A673 (cell line): ENCODE measurements around the gene CHCHD3. TPM values are rescaled to one million over a fixed set of nuclear protein-coding genes. Genes with fewer than 3 reads are reported as not detected.

Experiments
- BruUV-seq: library from RNA; stranded (reverse); fragments of 400-500 nt; replicated peaks from 2 replicates; lab custom pipeline; 2021; lab: Mats Ljungman, UMichigan
- CTCF ChIA-PET: fragments of 300-600 bp; sonication (Branson Sonifier 250); formaldehyde crosslinking; loops from one replicate; lab custom pipeline; 2022; ENCODE audit warnings: antibody characterized with exemption; lab: Charles Lee
- POLR2A ChIA-PET: fragments of 300-600 bp; sonication (Branson Sonifier 250); formaldehyde crosslinking; loops from one replicate; lab custom pipeline; 2022; ENCODE audit warnings: antibody characterized with exemption; ENCODE audit not compliant: low non-redundant PET; lab: Charles Lee
- DNase-seq: peaks from one replicate; pipeline ENCODE4 v3.0.0-alpha.2; 2015; ENCODE audit warnings: low spot score
- H3K27ac ChIP-seq: fragments of 200-600 bp; sonication (generic); 2 replicates; pipeline ENCODE4 v1.5.1; 2016; ENCODE audit warnings: mixed run types, low read depth, mild to moderate bottlenecking, mixed read lengths, antibody characterized with exemption, low read length; ENCODE audit not compliant: poor library complexity, severe bottlenecking
- H3K27me3 ChIP-seq: fragments of 200-600 bp; sonication (generic); replicated peaks from 2 replicates; pipeline ENCODE4 v1.6.1; 2017; ENCODE audit warnings: mixed run types, low read depth, mild to moderate bottlenecking, mixed read lengths, antibody characterized with exemption, low read length; ENCODE audit not compliant: insufficient read depth, poor library complexity
- H3K36me3 ChIP-seq: fragments of 200-600 bp; sonication (generic); 2 replicates; pipeline ENCODE4 v1.6.1; 2016; ENCODE audit warnings: mixed run types, mild to moderate bottlenecking, mixed read lengths, antibody characterized with exemption, low read length; ENCODE audit not compliant: insufficient read depth, poor library complexity, severe bottlenecking
- H3K4me1 ChIP-seq: fragments of 200-600 bp; sonication (generic); 2 replicates; pipeline ENCODE4 v1.6.1; 2017; ENCODE audit warnings: mixed run types, mild to moderate bottlenecking, mixed read lengths, antibody characterized with exemption, low read length; ENCODE audit not compliant: insufficient read depth, poor library complexity, severe bottlenecking
- H3K4me3 ChIP-seq: fragments of 200-600 bp; sonication (generic); 2 replicates; pipeline ENCODE4 v1.5.1; 2016; ENCODE audit warnings: low read depth, mixed run types, mild to moderate bottlenecking, mixed read lengths, low read length; ENCODE audit not compliant: poor library complexity, severe bottlenecking
- H3K9me3 ChIP-seq: fragments of 200-600 bp; sonication (generic); 2 replicates; pipeline ENCODE4 v1.6.1; 2016; ENCODE audit warnings: mixed run types, low read depth, mild to moderate bottlenecking, mixed read lengths, antibody characterized with exemption, low read length; ENCODE audit not compliant: poor library complexity, severe bottlenecking
- EZH2 ChIP-seq: fragments of 200-600 bp; sonication (generic); IDR thresholded peaks from 2 replicates; pipeline ENCODE4 v1.6.1; 2017; ENCODE audit warnings: borderline replicate concordance, low read depth, mild to moderate bottlenecking, mixed read lengths, antibody characterized with exemption, low read length; ENCODE audit not compliant: poor library complexity, severe bottlenecking
- intact Hi-C: fragments of 100-400 bp; cut with micrococcal nuclease; formaldehyde crosslinking; loops from one replicate; pipeline ENCODE4 v1.10.0; 2022; ENCODE audit not compliant: unreplicated experiment
- total RNA-seq: library from RNA; stranded (reverse); gene quantifications from 2 replicates; pipeline ENCODE4 v1.2.3, GENCODE V29; 2021
- TF ChIP-seq, protein P1 (sequence below): fragments of 300-800, 200-600 bp; sonication (generic); conservative IDR thresholded peaks from 2 replicates; pipeline ENCODE4 v1.5.1; 2017; ENCODE audit warnings: low read depth, mild to moderate bottlenecking, antibody characterized with exemption, low read length, moderate library complexity, mixed read lengths

The CHCHD3 gene
- total RNA-seq, 1 experiment from 2014 or later = 128 TPM

DNA sequence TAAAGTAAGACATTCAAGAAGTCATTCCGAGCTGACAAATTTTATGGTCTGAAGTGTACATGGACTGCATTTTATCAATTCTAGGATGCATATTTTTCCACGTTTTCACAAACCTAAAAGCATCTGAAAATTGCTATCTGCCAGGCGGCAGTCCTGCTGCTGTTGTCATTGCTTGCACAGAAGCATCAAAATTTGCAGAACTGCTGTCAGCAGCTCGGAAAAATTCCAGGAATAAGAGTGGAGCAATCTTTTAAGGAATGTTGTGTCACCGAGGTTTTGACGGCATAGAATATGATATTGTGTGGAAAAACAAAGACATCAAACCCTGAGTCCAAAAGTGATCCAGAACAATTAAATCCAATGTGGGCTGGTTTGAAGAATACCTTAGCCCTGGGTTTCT is 61.4 kb downstream of the CHCHD3 start:
- H3K36me3 ChIP-seq = no peaks in the 10 kb centered on the region
- CTCF ChIA-PET = no interaction called here
- H3K4me1 ChIP-seq = peaks cover 23% of the 10 kb centered on the region
- BruUV-seq = no TSS peak
- intact Hi-C loops = no loop called here
- H3K4me3 ChIP-seq = no peak overlapping the region
- H3K27ac ChIP-seq = no peak overlapping the region
- H3K9me3 ChIP-seq = no peaks in the 10 kb centered on the region
- POLR2A ChIA-PET = interaction anchor here (1.2 kb wide), 1 partner anchor 10 kb away, joined by 11 read pairs; no protein-coding TSS in a partner anchor
- no peak for DNase-seq
- H3K27me3 ChIP-seq = no peaks in the 10 kb centered on the region
- no peak for TF ChIP-seq EZH2
- TF ChIP-seq, protein P1, sequence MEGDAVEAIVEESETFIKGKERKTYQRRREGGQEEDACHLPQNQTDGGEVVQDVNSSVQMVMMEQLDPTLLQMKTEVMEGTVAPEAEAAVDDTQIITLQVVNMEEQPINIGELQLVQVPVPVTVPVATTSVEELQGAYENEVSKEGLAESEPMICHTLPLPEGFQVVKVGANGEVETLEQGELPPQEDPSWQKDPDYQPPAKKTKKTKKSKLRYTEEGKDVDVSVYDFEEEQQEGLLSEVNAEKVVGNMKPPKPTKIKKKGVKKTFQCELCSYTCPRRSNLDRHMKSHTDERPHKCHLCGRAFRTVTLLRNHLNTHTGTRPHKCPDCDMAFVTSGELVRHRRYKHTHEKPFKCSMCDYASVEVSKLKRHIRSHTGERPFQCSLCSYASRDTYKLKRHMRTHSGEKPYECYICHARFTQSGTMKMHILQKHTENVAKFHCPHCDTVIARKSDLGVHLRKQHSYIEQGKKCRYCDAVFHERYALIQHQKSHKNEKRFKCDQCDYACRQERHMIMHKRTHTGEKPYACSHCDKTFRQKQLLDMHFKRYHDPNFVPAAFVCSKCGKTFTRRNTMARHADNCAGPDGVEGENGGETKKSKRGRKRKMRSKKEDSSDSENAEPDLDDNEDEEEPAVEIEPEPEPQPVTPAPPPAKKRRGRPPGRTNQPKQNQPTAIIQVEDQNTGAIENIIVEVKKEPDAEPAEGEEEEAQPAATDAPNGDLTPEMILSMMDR = no peak

DNA sequence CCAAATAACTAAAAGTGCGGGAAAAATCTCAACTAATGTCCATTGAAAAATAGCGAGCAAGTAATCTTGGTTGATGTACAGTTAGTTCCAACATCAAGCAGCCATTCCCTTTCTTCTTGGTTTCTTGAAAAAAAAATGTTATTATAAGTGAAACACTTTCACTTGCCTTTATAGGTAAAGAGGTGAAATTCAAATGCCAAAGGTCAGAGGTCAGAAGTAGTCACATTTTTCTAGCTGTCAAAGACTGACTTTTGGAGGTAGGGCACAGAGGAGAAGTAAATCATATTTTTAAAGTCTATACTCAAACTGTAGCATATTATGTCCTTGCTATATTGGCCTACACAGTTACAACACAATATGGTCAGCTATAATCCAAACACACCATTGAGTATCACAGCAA is 62.3 kb downstream of the CHCHD3 start:
- H3K27ac ChIP-seq = no peak overlapping the region
- DNase-seq = no peak
- no peaks in the 10 kb centered on the region for H3K36me3 ChIP-seq
- peaks cover 24% of the 10 kb centered on the region for H3K4me1 ChIP-seq
- BruUV-seq = no TSS peak
- H3K27me3 ChIP-seq = no peaks in the 10 kb centered on the region
- TF ChIP-seq, protein P1 = no peak
- no peak for TF ChIP-seq EZH2
- intact Hi-C loops = no loop called here
- no peaks in the 10 kb centered on the region for H3K9me3 ChIP-seq
- ChIA-PET CTCF (no interaction called here), POLR2A (no interaction called here)
- no peak overlapping the region for H3K4me3 ChIP-seq

DNA sequence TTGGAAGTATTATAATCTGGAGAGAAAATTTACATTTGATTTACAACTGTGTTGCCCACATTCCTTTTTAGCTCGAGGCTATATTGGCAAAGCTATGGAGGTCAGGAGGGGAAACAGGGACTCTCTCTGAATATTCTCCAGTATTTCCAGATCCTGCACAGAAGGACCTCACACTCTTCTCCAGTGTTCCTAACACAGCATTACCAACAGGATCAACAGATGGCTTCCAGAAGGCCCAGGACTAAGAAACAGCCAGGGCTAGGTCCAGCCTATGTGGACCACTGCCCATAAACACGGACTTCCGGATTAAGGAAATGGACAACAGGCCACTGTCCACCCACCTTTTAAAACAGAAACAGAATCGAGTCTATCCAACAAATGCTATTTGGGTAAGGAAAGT is 65.3 kb downstream of the CHCHD3 start:
- no peaks in the 10 kb centered on the region for H3K27me3 ChIP-seq
- CTCF ChIA-PET = no interaction called here
- no peak overlapping the region for H3K4me3 ChIP-seq
- no peak for DNase-seq
- intact Hi-C loops = no loop called here
- H3K27ac ChIP-seq = no peak overlapping the region
- no peaks in the 10 kb centered on the region for H3K36me3 ChIP-seq
- H3K4me1 ChIP-seq = peaks cover 16% of the 10 kb centered on the region
- POLR2A ChIA-PET = no interaction called here
- TF ChIP-seq EZH2 = no peak
- TF ChIP-seq, protein P1 = no peak
- no peaks in the 10 kb centered on the region for H3K9me3 ChIP-seq
- BruUV-seq = no TSS peak
